ENCODE results near the gene CAB39.
A peak's percentile ranks its signal among the peaks of the same experiment; 100 is the strongest.

The CAB39 gene

DNA sequence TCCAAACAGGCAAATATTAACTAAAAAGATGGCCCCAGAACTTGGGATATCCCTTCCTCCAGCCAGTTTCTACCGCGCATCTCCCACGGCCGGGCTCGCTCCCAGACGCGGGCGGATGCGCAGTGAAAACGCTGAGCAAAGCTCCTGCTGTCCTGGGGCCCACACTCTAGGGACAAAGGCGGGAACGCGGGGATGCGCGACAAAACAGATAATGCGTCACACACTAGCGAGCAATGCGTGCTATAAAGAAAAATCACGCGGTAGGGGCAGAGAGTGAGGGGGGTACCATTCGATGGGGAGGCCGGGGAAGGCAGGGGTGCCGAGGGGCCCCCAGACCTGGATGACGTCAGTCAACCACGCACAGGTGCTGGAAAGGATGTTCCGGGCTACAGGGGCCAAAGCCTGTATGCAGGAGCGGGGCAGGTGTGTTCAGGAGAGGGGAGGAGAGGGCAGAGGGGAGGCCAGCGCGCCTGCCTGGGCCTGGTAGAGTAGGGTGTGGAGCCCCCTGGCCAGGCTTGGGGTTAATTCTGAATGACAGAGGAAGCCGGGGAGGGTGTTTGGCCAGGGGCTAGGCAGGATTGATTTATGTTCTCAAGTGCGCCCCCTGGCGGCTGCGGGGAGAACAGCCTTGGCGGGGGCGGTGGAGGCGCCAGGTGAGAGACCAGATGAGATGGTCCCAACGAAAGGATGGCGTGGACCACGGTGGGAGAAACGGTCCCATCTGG, 137.2 kb downstream of the CAB39 start:
- no peaks in the 10 kb centered on the region for H3K9me3 ChIP-seq (ENCODE audit: low read depth, low read length)
- no peak for DNase-seq (ENCODE audit: low read depth, low spot score)

DNA sequence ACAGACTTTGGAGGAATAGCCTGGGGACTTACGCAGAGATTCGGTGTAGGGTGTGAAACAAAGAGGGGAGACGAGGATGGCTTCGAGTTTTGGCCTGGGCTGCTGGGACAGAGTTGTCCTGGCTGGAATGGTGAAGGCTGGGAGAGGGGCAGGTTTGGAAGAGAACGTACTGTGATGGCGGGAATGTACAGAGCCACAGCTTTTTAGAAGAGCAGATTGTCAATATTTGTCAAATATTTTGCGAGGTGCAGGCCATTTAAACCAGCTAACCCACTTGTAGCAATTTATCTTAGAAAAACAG, 137.7 kb downstream of the CAB39 start:
- H3K36me3 ChIP-seq (ENCODE audit: insufficient read depth, low read length), result no peaks in the 10 kb centered on the region
- no peak overlapping the region for H3K27ac ChIP-seq
- no peak overlapping the region for H3K4me3 ChIP-seq
- H3K9ac ChIP-seq (ENCODE audit: insufficient read length), result no peak overlapping the region
- H3K9me3 ChIP-seq (ENCODE audit: low read depth, low read length), result no peaks in the 10 kb centered on the region
- no peak for DNase-seq (ENCODE audit: low read depth, low spot score)
- TF ChIP-seq FOXP2 (optimal IDR thresholded peaks at IDR 0.05; ENCODE audit: control extremely low read depth, extremely low read length, insufficient read depth) (no peak), EZH2 (IDR thresholded peaks at IDR 0.05) (no peak), POLR2AphosphoS5 (IDR thresholded peaks at IDR 0.05; ENCODE audit: borderline replicate concordance, low read depth, low read length) (no peak)

More for the DNA sequence above, 137.2 kb downstream of the CAB39 start:
- TF ChIP-seq FOXP2 (optimal IDR thresholded peaks at IDR 0.05; ENCODE audit: control extremely low read depth, extremely low read length, insufficient read depth) (no peak), EZH2 (IDR thresholded peaks at IDR 0.05) (no peak)
- Histone ChIP-seq H3K4me3 (no peak overlapping the region), H3K9ac (ENCODE audit: insufficient read length) (no peak overlapping the region), H3K27ac (no peak overlapping the region), H3K36me3 (ENCODE audit: insufficient read depth, low read length) (no peaks in the 10 kb centered on the region)

DNA sequence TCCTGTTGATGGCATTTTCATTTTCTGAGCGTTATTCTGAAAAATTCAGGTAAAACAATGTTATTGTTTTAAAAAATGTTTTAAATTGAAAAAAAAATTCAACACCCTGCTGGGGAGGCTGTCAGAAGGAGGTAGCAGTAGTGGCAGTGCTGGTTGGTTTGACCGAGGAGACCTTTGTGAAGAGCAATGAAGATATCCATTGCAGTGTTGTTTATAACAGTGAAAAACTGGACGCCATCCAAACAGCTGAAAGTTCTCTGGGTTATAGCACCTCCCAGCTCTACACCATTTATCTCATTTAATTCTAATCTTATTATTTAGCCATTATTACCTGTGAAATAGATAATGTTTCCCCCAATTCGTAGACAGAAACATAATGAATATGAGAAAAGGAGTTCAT, 139.5 kb downstream of the CAB39 start:
- TF ChIP-seq FOXP2 (optimal IDR thresholded peaks at IDR 0.05; ENCODE audit: control extremely low read depth, extremely low read length, insufficient read depth) (no peak), POLR2AphosphoS5 (IDR thresholded peaks at IDR 0.05; ENCODE audit: borderline replicate concordance, low read depth, low read length) (no peak), EZH2 (IDR thresholded peaks at IDR 0.05) (no peak)
- Histone ChIP-seq H3K9ac (ENCODE audit: insufficient read length) (no peak overlapping the region), H3K27ac (no peak overlapping the region), H3K9me3 (ENCODE audit: low read depth, low read length) (no peaks in the 10 kb centered on the region), H3K36me3 (ENCODE audit: insufficient read depth, low read length) (no peaks in the 10 kb centered on the region), H3K4me3 (no peak overlapping the region)
- no peak for DNase-seq (ENCODE audit: low read depth, low spot score)

DNA sequence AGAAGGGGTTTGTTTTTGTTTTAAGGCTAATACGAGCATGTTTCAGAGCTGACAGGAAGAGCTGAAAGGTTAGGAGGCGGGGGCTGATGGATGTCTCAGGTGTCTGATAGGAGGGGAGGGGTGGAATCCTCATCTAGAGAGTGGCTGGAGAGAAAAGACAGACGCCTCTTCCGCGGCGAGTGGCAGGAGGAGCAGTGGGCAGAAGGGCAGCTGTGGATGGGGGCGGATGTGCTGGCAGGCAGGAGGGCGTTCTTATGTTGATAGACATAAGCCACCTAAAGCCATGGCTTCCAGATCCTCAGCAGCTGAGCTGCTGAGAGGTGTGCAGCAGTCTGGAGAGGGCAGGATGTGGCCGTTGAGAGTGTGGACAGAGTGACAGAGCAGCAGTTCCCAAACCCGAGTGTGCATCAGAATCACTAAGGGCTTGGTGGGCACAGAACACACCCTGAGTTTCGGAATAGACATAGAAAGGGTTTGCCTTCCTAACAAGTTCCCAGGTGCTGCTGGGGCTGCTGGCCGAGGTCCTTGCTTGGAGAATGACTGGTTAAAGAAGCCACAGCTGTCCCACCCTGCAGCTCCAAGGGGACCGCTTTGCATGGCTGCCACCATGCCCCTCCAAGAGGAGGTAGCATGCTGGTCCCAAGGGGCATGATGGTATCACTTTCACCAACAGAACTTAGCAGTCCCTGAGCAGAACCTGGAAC, 149.1 kb downstream of the CAB39 start:
- H3K36me3 ChIP-seq (ENCODE audit: insufficient read depth, low read length), result no peaks in the 10 kb centered on the region
- H3K9me3 ChIP-seq (ENCODE audit: low read depth, low read length), result no peaks in the 10 kb centered on the region
- TF ChIP-seq POLR2AphosphoS5 (IDR thresholded peaks at IDR 0.05; ENCODE audit: borderline replicate concordance, low read depth, low read length) (no peak), EZH2 (IDR thresholded peaks at IDR 0.05) (no peak), FOXP2 (optimal IDR thresholded peaks at IDR 0.05; ENCODE audit: control extremely low read depth, extremely low read length, insufficient read depth) (no peak)
- no peak overlapping the region for H3K27ac ChIP-seq
- no peak overlapping the region for H3K4me3 ChIP-seq
- DNase-seq (ENCODE audit: low read depth, low spot score), result no peak
- H3K9ac ChIP-seq (ENCODE audit: insufficient read length), result no peak overlapping the region

DNA sequence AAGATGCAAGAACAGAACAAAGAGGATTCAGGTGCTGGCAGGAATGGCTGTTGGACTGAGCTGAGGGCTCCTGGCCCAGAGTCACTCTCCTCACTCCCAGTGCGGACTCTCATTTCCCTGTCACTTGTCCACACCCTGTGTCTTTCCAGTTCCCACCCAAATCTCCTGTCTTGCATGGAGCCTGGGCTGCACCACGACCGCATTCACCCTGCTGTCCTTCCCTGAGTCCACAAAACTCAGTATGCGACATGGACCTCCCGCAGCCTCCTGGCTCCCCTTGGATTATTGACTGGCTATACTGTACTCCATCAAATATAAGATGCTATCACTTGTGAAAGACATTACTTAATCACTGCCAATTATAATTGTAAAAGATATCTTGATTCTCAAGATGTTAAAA, 149.7 kb downstream of the CAB39 start:
- DNase-seq (ENCODE audit: low read depth, low spot score), result no peak
- H3K27ac ChIP-seq, result no peak overlapping the region
- no peak overlapping the region for H3K9ac ChIP-seq (ENCODE audit: insufficient read length)
- no peaks in the 10 kb centered on the region for H3K9me3 ChIP-seq (ENCODE audit: low read depth, low read length)
- H3K36me3 ChIP-seq (ENCODE audit: insufficient read depth, low read length), result no peaks in the 10 kb centered on the region
- TF ChIP-seq POLR2AphosphoS5 (IDR thresholded peaks at IDR 0.05; ENCODE audit: borderline replicate concordance, low read depth, low read length), result no peak
- no peak for TF ChIP-seq FOXP2 (optimal IDR thresholded peaks at IDR 0.05; ENCODE audit: control extremely low read depth, extremely low read length, insufficient read depth)
- TF ChIP-seq EZH2 (IDR thresholded peaks at IDR 0.05), result no peak
- H3K4me3 ChIP-seq, result no peak overlapping the region

DNA sequence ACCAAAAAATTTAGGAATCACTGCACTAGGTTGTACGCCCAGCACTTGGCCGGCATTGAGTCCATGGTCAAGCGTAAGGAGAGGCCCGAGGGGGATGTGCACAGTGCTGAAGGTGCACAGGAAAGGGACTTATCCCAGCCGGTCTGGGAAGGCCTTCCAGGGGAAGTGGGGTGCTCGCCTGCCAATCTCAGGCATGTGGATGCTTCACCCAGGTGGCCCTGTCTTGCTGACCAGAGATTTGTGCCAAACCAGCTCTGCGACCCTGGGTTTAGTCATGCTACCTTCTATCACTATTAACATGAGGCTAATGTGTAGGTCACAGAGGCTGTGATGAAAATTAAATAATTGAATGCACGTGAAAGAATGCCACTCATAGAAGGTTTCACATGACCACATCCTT, 150.4 kb downstream of the CAB39 start:
- no peaks in the 10 kb centered on the region for H3K9me3 ChIP-seq (ENCODE audit: low read depth, low read length)
- no peak for DNase-seq (ENCODE audit: low read depth, low spot score)
- no peak overlapping the region for H3K9ac ChIP-seq (ENCODE audit: insufficient read length)
- TF ChIP-seq EZH2 (IDR thresholded peaks at IDR 0.05) (no peak), FOXP2 (optimal IDR thresholded peaks at IDR 0.05; ENCODE audit: control extremely low read depth, extremely low read length, insufficient read depth) (no peak), POLR2AphosphoS5 (IDR thresholded peaks at IDR 0.05; ENCODE audit: borderline replicate concordance, low read depth, low read length) (no peak)
- no peak overlapping the region for H3K4me3 ChIP-seq
- no peaks in the 10 kb centered on the region for H3K36me3 ChIP-seq (ENCODE audit: insufficient read depth, low read length)
- no peak overlapping the region for H3K27ac ChIP-seq

DNA sequence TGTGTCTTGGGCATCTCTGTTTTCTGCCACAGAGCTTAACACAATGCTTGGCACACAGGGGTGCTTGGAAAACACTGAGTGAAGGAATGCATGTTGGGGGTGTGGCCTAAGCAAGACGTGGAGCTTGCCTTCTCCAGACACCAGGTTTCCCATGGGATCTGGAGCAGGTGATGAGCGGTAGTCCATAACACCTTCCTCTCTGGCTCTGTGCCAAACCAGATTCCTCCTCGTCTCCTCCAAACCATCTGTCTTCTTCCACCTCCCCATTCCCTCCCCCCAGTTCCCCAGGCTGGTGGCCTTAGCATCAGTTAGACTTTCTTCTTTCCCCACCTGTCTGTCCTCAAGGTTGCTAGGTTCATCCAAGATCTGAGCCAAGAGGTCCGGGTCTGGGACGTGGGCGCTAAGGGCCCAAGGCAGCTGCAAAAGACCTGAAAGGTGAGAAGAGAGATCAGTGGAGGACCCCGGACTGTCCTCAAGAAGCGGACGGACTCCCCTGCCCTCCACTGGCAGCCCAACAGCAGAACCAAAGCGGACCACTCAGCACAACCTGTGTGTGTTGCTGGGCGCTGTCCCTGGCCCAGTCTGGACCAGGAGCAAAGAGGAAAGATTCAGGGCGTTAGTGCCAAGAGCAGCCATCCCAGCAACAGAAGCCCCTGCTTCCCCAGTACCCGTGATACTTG, 150.9 kb downstream of the CAB39 start:
- TF ChIP-seq POLR2AphosphoS5 (IDR thresholded peaks at IDR 0.05; ENCODE audit: borderline replicate concordance, low read depth, low read length) (no peak), EZH2 (IDR thresholded peaks at IDR 0.05) (no peak), FOXP2 (optimal IDR thresholded peaks at IDR 0.05; ENCODE audit: control extremely low read depth, extremely low read length, insufficient read depth) (no peak)
- no peaks in the 10 kb centered on the region for H3K36me3 ChIP-seq (ENCODE audit: insufficient read depth, low read length)
- H3K9ac ChIP-seq (ENCODE audit: insufficient read length), result no peak overlapping the region
- no peaks in the 10 kb centered on the region for H3K9me3 ChIP-seq (ENCODE audit: low read depth, low read length)
- no peak for DNase-seq (ENCODE audit: low read depth, low spot score)
- no peak overlapping the region for H3K27ac ChIP-seq
- H3K4me3 ChIP-seq, result no peak overlapping the region

DNA sequence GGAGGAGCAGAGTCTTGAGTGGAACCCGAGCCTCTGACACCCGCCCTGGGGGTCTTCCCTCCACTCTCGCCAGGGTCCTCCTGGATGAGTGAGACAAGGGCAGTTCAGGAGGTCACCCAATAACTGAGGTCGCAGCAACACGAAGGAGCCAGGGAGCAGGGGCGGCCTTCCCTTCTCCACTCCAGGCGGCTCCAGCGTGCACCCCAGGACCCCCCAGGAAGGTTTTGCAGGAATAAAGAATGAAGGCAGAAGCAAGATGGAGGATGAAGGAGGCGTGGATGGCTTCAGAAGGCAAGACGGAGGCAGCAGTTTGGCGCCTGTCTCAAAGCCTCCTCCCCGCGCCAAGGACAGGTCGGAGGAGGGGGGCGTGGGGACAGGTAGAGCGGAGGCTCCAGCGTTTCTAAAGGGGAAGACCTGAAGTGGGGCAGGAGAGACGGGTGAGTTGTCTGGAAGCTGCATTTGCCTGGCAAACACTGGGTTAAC, 151.5 kb downstream of the CAB39 start:
- no peak overlapping the region for H3K27ac ChIP-seq
- H3K4me3 ChIP-seq, result peak overlapping the region; percentile 99
- no peak for DNase-seq (ENCODE audit: low read depth, low spot score)
- H3K9me3 ChIP-seq (ENCODE audit: low read depth, low read length), result no peaks in the 10 kb centered on the region
- TF ChIP-seq EZH2 (IDR thresholded peaks at IDR 0.05), result no peak
- no peak for TF ChIP-seq POLR2AphosphoS5 (IDR thresholded peaks at IDR 0.05; ENCODE audit: borderline replicate concordance, low read depth, low read length)
- TF ChIP-seq FOXP2 (optimal IDR thresholded peaks at IDR 0.05; ENCODE audit: control extremely low read depth, extremely low read length, insufficient read depth), result no peak
- H3K9ac ChIP-seq (ENCODE audit: insufficient read length), result no peak overlapping the region
- no peaks in the 10 kb centered on the region for H3K36me3 ChIP-seq (ENCODE audit: insufficient read depth, low read length)
